Endometrial microvascular endothelial cells (primary cell): Measurements from ENCODE around the gene GNAS-AS1. TPM values are rescaled to one million over a fixed set of nuclear protein-coding genes. Genes with fewer than 3 reads are reported as not detected.
"Not testable (repeated sequence)": the region's sequence is repeated elsewhere in the genome, so short reads cannot be mapped to it uniquely, and the experiment has no call there.

ENCODE experiments used
- in situ Hi-C: cut with HindIII; loops from 2 replicates; pipeline ENCODE4 v1.10.0; 2017; ENCODE audit warnings: low sequenced_read_pairs, low pct_unique_long_range_greater_than_20kb; ENCODE audit errors: inconsistent ontology term
- total RNA-seq: library from RNA; depleted of rRNA; stranded (reverse); fragments of >200 nt; gene quantifications from one replicate; pipeline ENCODE4 v1.2.3, GENCODE V29; 2015; ENCODE audit errors: inconsistent ontology term

The GNAS-AS1 gene
- total RNA-seq, 1 donor from 2014 or later: not detected

DNA sequence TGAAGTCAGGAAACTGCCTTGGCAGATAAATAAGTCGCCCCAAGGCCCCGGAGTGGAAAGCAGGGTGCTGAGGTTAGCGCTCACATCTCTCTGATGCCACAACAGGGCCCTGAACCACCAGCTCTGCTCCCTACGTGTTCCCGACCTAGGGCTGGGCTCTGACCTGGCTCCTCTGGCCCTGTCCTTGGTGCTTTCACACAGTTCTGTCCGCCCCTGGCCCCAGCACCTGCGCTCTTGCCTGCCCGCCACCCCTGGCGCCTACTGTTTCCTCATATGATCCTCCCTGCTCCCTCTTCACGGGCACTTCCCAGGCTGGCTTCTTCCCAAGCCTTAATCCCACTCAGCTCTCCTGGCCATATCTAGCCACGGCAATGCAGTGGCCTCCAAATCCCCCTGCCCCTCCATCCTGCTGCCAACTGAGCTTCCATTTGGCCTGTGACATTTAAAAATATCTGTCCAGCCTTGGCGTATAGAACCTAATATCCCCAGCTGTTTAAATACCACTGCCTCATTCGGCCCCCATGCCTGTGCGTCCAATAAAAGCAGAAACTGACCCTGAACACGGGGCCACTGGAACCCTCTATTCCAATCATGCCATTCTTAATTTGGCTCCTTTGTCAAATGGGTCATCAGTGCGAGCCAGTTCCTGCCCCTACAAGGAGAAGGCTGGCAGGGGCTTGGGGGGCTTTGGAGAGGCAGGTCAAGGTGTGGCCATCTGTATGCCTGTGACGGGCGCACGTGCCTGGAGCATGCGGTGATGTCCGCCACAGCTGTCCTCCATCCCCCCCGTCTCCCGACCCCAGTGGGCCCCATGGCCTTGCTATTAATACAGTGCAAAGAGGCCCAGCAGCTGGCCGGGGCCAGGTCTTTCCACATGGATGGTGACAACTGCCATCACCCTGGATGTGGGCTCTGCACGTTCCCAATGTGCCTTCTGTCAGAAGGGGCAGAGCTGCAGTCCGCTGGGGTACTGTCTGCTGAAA is 27.7 kb downstream of the GNAS-AS1 start:
- in situ Hi-C loops: no loop called here

DNA sequence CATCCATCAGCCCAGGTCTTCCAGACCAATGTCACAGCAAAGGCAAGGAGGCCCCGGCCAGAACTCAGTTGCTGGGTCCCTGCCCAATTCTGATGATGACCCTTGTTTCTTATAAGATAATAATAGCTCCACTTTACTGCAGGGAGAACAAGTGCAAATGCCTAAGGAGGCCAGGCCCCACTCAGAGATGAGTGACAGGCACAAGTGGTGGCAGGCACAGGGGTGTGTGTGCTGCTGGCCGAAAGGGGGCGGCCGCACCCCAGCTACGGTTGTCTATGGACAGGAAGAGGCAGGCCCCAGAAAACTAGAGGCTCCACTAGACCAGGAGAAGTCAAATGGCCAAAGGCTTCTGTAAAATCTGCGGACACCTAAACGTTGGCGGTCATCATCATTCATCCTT is 28.6 kb downstream of the GNAS-AS1 start:
- in situ Hi-C loops: no loop called here

DNA sequence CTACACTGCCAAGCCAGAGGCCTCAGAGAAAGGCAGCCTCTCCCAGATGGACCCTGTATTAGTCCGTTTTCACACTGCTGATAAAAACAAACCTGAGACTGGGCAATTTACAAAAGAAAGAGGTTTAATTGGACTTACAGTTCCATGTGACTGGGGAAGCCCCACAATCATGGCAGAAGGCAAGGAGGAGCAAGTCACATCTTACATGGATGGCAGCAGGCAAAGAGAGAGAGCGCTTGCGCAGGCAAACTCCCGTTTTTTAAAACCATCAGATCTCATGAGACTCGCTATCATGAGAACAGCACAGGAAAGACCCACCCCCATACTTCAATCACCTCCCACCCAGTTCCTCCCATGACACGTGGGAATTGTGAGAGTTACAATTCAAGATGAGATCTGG is 30.2 kb downstream of the GNAS-AS1 start:
- in situ Hi-C loops: not testable (repeated sequence)

DNA sequence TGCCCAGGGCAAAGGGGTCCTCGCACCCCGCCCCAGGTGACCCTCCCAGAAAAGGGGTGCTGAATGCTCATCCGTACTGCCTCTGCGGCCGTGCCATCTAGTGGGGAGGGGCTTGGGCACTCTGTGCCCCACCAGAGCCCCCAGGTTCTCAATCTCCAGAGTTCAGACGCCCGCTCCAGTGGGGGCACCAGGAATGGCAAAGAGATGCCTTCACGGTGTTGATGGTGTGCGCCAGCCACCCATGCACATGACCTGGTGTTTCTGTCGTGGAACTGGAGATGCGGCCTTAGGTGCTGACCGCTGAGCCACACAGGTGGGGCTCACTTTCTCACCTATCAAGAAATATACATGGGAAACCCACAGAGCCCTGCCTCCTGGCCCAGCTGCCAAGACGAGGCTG is 30.8 kb downstream of the GNAS-AS1 start:
- in situ Hi-C loops: no loop called here

DNA sequence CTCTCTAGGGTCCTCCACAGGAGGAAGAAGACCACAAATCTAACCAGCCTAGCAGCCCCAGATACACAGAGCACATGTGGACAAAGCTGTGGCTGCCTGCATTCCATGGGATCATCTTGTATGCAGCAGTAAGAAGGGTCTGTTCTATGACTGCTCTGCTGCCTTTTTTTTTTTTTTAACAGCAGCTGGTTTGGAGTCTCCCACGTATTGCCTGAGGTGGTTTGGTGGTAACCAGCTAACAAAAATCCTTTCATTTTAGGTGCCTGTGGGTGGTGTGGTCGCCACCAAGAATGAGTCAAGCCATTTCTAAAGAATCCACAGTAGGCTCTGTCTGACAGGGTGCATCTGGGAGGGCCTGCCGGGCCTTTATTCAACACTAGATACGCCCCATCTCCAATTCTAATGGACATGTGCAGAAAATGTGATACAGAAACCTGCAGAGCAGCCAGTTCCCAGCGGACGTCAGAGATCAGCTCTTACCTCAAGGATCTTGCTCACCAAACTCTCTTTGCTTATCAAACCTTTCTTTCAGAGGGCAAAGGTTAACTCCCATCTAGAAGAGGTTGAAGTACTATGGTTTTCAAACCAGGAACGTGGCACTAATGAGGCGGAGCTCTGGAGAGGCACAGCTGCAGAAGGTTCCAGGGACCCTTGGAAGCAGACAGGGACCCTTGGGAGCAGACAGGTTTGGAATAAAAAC is 32.0 kb downstream of the GNAS-AS1 start:
- in situ Hi-C loops: no loop called here

DNA sequence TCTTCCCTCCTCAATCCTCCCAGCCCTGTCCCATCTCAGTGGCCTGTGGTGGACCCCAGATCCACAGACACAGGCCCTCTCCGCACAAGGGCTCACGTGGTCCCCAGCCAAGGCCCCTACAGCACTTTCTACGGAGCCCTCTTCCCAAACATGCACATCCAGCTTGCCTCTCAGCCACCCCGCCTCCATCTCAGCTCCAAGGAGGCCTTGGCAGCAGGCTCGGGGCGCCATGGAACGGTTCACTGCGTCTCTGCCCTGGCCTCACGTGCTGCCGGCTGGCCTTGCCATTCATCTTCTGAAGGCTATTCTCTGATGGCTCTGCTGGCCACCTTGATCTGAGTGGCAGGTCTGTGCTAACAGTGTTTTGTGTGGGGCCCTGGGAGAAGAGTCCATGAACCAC is 33.0 kb downstream of the GNAS-AS1 start:
- in situ Hi-C loops: no loop called here

DNA sequence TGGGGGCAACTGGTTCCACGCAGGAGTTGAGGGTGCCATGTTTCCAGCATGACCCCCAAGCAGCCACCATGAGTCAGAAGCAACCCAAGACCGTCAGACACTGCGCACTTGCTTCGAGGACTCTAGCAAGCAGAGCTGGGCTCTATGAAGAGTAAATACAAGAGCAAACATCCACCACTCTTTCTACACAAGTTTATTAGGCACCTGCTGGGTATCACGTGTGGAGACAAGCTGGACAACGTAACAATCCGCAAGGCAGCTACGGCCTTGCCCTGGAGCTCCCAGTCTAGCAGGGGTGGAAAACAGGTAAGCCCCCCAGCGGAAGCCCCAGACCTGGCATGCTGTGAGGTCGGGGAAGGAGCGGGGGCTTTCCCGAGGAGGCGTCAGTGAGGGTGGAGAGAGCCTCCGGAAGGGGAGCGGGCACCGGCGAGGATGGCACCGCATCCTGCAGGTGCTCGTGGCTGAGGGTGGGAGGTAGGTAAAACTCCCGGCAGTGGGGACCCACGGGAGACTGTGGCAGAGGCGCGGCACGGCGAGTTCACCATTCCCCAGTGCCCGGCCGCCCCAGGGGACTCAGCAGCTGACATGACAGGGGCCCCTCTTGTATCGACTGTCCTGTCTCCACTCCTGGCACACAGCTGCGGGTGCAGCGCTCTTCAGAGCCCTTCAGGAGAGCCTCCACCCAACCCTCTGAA is 33.6 kb downstream of the GNAS-AS1 start:
- in situ Hi-C loops: no loop called here

DNA sequence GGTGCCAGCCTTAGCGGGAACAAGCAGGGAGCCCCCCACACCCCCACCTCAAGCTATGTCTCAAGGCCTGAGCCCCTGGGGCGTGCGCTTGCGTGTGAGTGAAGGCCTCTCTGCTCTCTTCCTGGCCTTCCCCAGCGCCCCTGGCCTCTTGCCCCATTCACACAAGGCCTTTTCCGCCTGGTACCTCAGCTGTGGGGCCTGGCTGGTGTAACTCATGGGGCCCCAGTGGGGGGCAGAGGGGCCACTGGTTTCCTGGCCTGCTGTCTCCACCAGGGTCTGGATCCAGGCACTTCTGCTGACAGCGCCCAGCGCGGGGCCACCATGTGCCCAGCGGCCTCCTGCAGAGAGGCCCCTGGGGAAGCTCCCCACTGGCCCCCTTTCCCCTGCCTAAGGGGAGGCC is 34.7 kb downstream of the GNAS-AS1 start:
- in situ Hi-C loops: no loop called here

DNA sequence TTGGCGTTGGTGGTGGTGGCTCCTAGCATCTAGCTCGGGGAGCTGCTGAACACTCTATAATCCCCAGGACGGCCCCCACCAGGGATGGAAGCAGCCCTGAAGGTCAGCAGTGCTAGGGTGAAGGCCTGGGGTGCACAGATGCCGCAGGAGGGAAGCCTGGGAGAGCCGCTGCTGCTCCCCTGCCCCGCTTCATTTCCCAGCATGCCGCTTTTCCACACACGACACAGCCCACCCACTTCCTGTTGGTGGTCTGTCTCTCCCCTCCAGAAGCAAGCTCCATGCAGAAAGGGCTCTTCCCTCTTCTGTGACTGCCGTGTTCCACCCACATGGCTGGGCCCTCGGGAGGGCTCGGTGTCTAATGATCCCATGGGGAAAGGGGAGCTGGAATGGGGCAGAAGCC is 35.3 kb downstream of the GNAS-AS1 start:
- in situ Hi-C loops: no loop called here

DNA sequence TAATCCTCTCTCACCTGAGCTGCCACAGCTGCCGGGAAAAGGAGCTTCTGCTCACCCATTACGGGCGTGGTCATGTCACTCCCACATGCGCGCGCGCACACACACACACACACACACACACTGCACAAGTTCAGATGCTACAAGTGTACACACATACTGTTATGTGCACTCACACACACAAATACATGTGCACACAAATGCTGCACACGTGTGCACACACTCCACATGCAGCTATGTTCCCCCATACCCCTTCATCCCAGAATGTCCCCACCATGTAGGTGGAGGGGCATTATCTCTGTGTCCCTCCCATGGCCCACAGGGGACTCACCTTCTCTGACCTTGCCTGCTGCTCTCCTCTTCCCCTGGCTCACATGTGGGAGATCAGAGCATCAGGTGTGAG is 37.3 kb downstream of the GNAS-AS1 start:
- in situ Hi-C loops: no loop called here

DNA sequence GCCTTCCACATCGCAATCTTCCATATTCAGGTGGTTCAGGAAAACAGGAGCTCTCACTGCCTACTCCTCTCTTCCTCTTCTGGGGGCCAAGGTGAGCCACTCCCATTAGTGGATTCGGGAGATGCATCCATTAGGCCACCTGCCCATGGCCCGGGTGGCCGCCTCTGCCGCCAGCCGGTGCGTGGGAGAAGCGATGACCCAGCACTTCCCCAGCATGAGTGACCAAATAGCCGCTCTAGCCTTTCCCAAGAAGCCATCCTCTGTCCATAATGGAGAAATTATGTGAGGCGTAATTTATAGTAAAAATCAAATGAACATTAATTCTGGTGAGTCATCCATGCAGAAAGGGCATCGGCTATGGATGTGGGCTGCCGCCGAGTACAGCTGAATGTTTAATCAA is 39.4 kb downstream of the GNAS-AS1 start:
- in situ Hi-C loops: no loop called here

DNA sequence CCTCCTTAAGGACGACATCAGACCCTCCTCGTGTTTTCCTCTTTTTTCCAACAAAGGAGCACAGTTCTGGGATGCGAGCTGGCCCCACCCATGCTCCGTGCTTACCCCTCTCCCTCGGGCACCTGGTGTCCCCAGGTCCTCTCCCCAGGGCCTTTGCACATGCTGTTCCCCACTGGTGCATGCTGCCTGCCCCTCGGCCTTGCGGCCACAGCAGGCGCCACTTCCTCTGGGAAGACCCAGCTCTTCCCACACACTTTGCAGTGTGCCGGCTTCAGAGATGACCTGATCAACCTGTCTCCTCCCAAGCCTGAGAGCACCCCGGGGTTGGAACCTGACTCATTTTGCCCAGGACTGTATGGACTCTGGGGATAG is 39.8 kb downstream of the GNAS-AS1 start:
- in situ Hi-C loops: no loop called here

DNA sequence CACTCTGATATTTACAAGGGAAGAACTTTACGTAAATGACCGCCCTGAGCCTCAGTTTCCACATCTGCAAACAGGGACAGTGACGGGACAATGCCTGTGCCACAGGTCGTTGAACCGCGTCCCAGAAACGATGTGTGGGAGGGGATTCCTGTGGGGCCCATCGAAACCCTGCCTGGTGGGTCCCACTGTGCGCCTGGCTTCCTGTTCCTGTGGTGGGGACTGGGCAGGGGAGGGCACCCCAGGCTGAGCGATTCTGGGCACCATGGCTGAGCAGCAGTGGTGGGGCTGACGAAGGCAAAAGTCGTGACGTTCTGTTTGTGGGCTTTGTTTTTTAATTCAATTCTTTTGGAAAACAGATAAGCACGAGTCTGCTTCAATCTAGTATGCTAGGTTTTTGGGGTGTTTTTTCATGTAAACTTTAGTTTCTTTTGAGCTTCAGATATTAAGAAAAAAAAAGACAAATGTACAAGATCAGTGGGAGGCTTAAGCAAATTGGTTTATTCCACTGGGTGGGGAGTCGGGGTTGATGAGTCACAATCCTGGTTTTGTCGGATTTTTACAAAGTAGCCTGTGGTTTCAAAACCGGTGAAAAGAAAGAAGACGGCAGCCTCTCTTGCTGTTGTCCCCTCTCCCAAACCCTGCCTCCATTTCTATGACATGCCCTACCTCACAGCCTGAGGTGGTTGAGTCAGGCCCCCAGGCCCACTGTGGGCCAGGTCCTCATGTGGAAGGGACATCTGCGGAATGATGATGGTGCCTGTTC is 40.4 kb downstream of the GNAS-AS1 start:
- in situ Hi-C loops: no loop called here

DNA sequence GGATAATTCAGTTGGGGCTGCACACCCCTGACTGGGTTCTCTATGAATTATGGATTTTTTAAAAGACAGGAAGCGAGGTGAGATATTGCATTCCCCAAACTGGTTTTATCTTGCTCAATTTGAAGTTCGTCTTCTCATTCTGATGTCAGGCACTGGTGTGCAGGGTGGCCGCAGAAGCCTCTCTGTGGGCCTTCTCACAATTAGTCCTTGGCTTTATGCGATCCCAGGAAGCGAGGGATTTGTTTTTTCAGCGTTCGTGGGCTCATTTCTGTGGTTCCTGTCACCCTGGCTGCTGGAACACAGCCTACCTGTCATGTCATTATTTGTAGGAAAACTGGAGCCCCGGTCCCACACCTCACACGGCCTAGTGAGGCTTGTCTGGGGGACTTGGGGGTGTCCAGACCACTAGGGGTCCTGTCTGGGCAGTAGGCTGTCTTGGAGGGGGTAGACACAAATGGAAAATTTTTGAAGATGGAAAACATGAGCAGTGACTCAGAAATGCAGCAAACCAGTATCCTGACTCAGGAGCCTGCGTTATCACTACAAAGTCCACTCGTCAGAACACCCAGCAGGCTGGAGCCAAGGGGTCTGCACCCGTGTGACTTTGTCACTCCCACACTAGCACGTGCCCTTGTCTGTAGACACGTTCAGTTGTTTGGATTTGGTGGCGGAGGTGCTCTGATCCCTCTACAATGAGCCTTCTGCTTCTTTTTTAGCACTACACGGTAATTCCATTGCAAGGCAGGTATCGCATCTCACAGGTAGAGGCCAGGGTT is 42.2 kb downstream of the GNAS-AS1 start:
- in situ Hi-C loops: no loop called here

DNA sequence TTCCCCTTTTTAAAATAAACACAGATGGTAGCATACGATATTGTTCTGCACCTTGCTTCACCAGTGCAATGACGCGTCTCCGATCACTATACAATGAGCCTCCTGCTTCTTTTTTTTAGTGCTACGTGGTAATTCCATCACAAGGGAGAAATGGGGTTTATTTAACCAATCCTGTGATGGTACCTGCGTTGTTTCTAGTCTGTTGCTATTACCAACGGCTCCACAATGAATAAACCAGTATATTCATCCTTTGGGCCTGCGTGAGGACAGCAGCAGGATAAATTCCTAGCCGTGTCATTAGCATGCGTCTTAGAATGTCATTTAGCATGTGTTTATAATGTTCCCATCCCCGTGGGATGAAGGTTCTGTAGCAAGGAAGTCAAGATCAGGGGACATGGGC is 42.9 kb downstream of the GNAS-AS1 start:
- in situ Hi-C loops: no loop called here

DNA sequence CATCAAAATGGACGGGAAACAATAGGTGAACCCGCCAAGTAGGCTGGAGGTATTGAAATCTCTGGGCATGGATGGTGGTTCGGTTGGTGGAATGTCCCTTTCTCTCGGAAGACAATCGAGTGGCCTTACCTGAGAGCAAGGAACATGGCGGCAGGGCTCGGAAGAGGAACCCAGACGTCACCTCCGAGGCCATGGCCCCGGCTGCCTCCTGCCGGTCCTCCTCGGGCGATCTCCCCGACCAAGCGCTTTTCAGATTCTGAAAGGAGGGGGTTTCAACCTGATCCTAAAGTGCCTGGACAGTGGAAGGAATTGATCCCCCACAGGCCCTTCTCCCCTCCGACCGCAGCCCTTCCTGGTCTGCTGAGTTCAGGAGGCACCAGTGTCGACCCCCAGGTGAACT is 47.2 kb downstream of the GNAS-AS1 start:
- in situ Hi-C loops: no loop called here

DNA sequence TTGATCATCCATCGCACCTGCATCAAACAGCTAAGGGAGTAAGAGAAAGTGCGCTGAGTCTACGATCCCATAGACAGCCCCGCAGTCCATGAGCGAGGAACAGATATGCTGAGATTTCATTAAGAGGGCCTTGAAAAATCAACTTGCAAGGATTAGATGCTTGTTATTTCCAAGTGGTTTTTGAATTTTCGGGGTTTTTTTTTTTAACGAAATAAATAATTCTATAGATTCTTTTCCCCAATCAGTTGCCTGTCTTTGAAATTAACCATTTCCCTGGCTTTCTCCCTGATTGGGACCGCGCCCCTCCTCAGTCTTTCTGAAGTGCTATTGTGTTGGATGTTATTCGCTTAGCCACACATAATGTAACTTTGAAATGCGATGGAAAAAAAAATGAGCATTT is 48.6 kb downstream of the GNAS-AS1 start:
- in situ Hi-C loops: no loop called here

DNA sequence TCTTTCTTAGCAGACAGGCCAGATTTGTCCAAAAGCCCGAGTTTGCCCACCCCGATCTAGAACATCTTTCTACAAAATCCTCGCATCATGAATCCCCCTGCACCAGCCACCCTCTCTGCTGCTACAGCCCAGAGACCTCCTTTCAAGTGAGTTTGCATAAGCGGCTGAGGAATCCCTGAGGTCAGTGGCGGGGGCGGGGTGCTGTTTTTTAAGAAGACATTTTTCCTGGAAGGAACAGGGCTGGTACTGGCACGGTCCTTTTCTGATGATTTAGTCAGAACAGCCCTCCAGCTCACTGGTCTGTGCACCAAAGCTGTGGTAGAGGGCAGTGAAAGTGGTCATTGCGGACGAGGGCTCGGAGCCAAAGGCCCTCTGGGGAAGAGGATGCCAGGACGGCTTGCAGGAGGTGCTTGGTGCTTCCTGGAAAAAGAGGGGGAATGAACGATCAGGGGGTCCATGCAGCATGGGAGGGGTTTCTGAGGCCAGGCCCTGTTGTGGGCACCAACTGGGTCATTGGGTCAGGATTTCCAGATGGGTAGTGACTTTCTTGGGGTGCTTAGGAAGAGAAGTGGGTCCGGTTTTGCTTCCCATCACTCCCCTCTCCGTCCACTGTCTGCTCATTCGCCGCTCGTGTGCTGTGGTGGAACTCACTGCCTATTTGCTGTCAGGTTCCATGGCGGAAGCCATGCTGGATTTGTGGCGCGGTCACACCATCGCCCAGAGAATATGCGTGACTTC is 50.4 kb downstream of the GNAS-AS1 start:
- in situ Hi-C loops: no loop called here
